Measurements from ENCODE around the gene SPTLC2. TPM values are rescaled to one million over a fixed set of nuclear protein-coding genes. Genes with fewer than 3 reads are reported as not detected.

Gene SPTLC2
- total and polyA plus RNA-seq, 2 of the 13 experiments (the other 11 are each of a cell fraction or from before 2014, with no cell fraction given): 17.4 to 17.5 TPM

- Histone ChIP-seq H3K4me3 (replicated peaks in 1 of 3; ENCODE audit: insufficient read depth in 1 of 3, low read depth in 2 of 3, low read length in 3 of 3) (no peak overlapping the region), H3K4me1 (ENCODE audit: insufficient read depth, low read length) (no peaks in the 10 kb centered on the region), H3K9ac (ENCODE audit: insufficient read depth, low read depth, low read length) (no peak overlapping the region), H3K4me2 (ENCODE audit: low read depth, low read length) (no peak overlapping the region), H3K79me2 (ENCODE audit: insufficient read depth, low read length) (no peaks in the 10 kb centered on the region), H4K20me1 (ENCODE audit: insufficient read depth, low read length) (no peaks in the 10 kb centered on the region), H3K27me3 (ENCODE audit: control insufficient read depth in 1 of 2, insufficient read depth in 2 of 2, low read length in 2 of 2) (no peaks in the 10 kb centered on the region; a peak in 1 of 5 replicates), H3K27ac (ENCODE audit: extremely low read length, insufficient read depth, low read length) (no peak overlapping the region), H3K36me3 (replicated peaks in 1 of 2; ENCODE audit: control insufficient read depth in 1 of 2, insufficient read depth in 2 of 2, low read length in 2 of 2) (peaks cover 4 to 20% of the 10 kb centered on the region in 2 experiments; a peak in 4 of 5 replicates), H2AFZ (ENCODE audit: low read length) (no peak overlapping the region), H3K9me3 (ENCODE audit: low read length) (no peaks in the 10 kb centered on the region)
- DNase-seq (ENCODE audit: low spot score) (no peak), FAIRE-seq (no peak), ATAC-seq (no peak)
- TF ChIP-seq RFXANK (CRISPR knock-in tag; IDR thresholded peaks at IDR 0.05) (no peak), FLYWCH1 (CRISPR knock-in tag; IDR thresholded peaks at IDR 0.05) (no peak), ZNF770 (CRISPR knock-in tag; IDR thresholded peaks at IDR 0.05) (no peak)
- no TSS peak for BruUV-seq (replicated peaks)
- ChIA-PET CTCF (ENCODE audit: low intra/inter-chr PET ratio, low total read pairs) (no interaction called here), POLR2A (no interaction called here)
- in situ Hi-C loops (cut with HindIII; ENCODE audit: extremely low pct_ligation_motif_present, low pct_unique_long_range_greater_than_20kb): no loop called here
- WGBS (ENCODE audit: low lambda C conversion rate): 81% methylated on average over 6 of the region's 6 CpGs
- intact Hi-C loops (cut with micrococcal nuclease; ENCODE audit: unreplicated experiment): no loop called here
Measured at GRCh38 chr14:77570706-77571268, 45.6 kb downstream of the SPTLC2 start.

GRCh38 chr14:77565994-77566305 is 50.5 kb downstream of the SPTLC2 start:
- Histone ChIP-seq H3K4me3 (replicated peaks in 1 of 3; ENCODE audit: insufficient read depth in 1 of 3, low read depth in 2 of 3, low read length in 3 of 3) (no peak overlapping the region), H3K27ac (ENCODE audit: extremely low read length, insufficient read depth, low read length) (no peak overlapping the region), H2AFZ (ENCODE audit: low read length) (no peak overlapping the region), H4K20me1 (ENCODE audit: insufficient read depth, low read length) (no peaks in the 10 kb centered on the region), H3K9me3 (ENCODE audit: low read length) (no peaks in the 10 kb centered on the region), H3K4me1 (ENCODE audit: insufficient read depth, low read length) (no peaks in the 10 kb centered on the region), H3K9ac (ENCODE audit: insufficient read depth, low read depth, low read length) (no peak overlapping the region), H3K79me2 (ENCODE audit: insufficient read depth, low read length) (no peaks in the 10 kb centered on the region), H3K27me3 (ENCODE audit: control insufficient read depth in 1 of 2, insufficient read depth in 2 of 2, low read length in 2 of 2) (no peaks in the 10 kb centered on the region; a peak in 1 of 5 replicates), H3K4me2 (ENCODE audit: low read depth, low read length) (no peak overlapping the region), H3K36me3 (replicated peaks in 1 of 2; ENCODE audit: control insufficient read depth in 1 of 2, insufficient read depth in 2 of 2, low read length in 2 of 2) (peaks cover 0 to 20% of the 10 kb centered on the region in 2 experiments; a peak in 2 of 5 replicates)
- no peak for ATAC-seq
- intact Hi-C loops (cut with micrococcal nuclease; ENCODE audit: unreplicated experiment) (no loop called here), in situ Hi-C loops (cut with HindIII; ENCODE audit: extremely low pct_ligation_motif_present, low pct_unique_long_range_greater_than_20kb) (no loop called here)
- BruUV-seq (replicated peaks): no TSS peak
- WGBS (ENCODE audit: low lambda C conversion rate): 89% methylated on average over 1 of the region's 1 CpG
- FAIRE-seq: no peak
- DNase-seq (ENCODE audit: low spot score): no peak
- CTCF ChIA-PET (ENCODE audit: low intra/inter-chr PET ratio, low total read pairs): no interaction called here
- POLR2A ChIA-PET: no interaction called here
- no peak for TF ChIP-seq SRY (CRISPR knock-in tag; IDR thresholded peaks at IDR 0.05)
- no peak for TF ChIP-seq HOXA9 (CRISPR knock-in tag; IDR thresholded peaks at IDR 0.05; ENCODE audit: borderline replicate concordance)
- no peak for TF ChIP-seq NFRKB (IDR thresholded peaks at IDR 0.05)
- TF ChIP-seq BCL3 (CRISPR knock-in tag; IDR thresholded peaks at IDR 0.05): no peak
- TF ChIP-seq ZFAT (CRISPR knock-in tag; conservative IDR thresholded peaks at IDR 0.05): no peak
- TF ChIP-seq RERE (CRISPR knock-in tag; IDR thresholded peaks at IDR 0.05; ENCODE audit: low read depth): no peak
- TF ChIP-seq ZSCAN31 (CRISPR knock-in tag; IDR thresholded peaks at IDR 0.05; ENCODE audit: low read depth): no peak
